Activated naive CD8-positive, alpha-beta T cell treated with anti-CD3 and anti-CD28 coated beads for 36 hours (primary cell): ENCODE measurements around the gene PABPC1L. TPM values are rescaled to one million over a fixed set of nuclear protein-coding genes. Genes with fewer than 3 reads are reported as not detected.
A peak's percentile ranks its signal among the peaks of the same experiment; 100 is the strongest.

ENCODE experiments used
- DNase-seq: peaks from one replicate; pipeline ENCODE4 v3.0.0; 2021
- H3K27ac Mint-ChIP-seq: one replicate; pipeline ENCODE4 v1.8.0; 2022; ENCODE audit warnings: mild to moderate bottlenecking, moderate library complexity, mixed read lengths
- H3K27me3 Mint-ChIP-seq: one replicate; pipeline ENCODE4 v1.8.0; 2022; ENCODE audit warnings: mild to moderate bottlenecking, mixed read lengths
- H3K36me3 Mint-ChIP-seq: one replicate; pipeline ENCODE4 v1.8.0; 2021; ENCODE audit warnings: mild to moderate bottlenecking, mixed read lengths
- H3K4me1 Mint-ChIP-seq: one replicate; pipeline ENCODE4 v1.8.0; 2021; ENCODE audit warnings: mixed read lengths
- H3K4me3 Mint-ChIP-seq: one replicate; pipeline ENCODE4 v1.8.0; 2022; ENCODE audit warnings: mild to moderate bottlenecking, moderate library complexity, mixed read lengths
- H3K9me3 Mint-ChIP-seq: one replicate; pipeline ENCODE4 v1.8.0; 2022; ENCODE audit warnings: mixed read lengths
- total RNA-seq, 2 experiments: library from RNA; stranded (reverse); gene quantifications; one replicate each; pipeline ENCODE4 v1.2.3, GENCODE V29; 2021

PABPC1L gene
- total RNA-seq, 2 experiments from 2014 or later, result 75.3 to 79.3 TPM

GRCh38 chr20:44917399-44917798 is 7.5 kb downstream of the PABPC1L start:
- Mint-ChIP-seq H3K4me3 (no peak overlapping the region), H3K27me3 (no peaks in the 10 kb centered on the region), H3K4me1 (peaks cover 11% of the 10 kb centered on the region), H3K9me3 (no peaks in the 10 kb centered on the region), H3K36me3 (peaks cover 32% of the 10 kb centered on the region), H3K27ac (no peak overlapping the region)
- DNase-seq, result no peak

- Mint-ChIP-seq H3K27ac (no peak overlapping the region), H3K4me3 (no peak overlapping the region), H3K36me3 (peaks cover 29% of the 10 kb centered on the region), H3K4me1 (peaks cover 11% of the 10 kb centered on the region), H3K27me3 (no peaks in the 10 kb centered on the region), H3K9me3 (no peaks in the 10 kb centered on the region)
- DNase-seq, result no peak
These were observed 8.5 kb downstream of the PABPC1L start for GRCh38 chr20:44918342-44918741.

DNA sequence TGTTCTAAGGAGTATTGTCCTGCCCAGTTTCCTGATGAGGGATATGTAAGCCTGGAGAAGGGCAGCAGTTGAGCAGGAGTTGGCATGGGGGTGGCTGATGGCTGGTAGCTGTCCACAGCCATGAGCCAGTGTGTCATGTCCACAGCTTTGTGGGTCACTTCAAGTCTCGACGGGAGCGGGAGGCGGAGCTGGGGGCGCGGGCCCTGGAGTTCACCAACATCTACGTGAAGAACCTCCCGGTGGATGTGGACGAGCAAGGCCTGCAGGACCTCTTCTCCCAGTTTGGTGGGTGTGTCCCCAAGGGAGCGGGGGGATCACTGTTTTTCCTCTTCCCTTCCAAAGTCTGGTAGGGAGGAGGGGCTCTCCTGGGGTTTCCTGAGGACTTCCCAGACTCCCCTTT is 8.9 kb downstream of the PABPC1L start:
- no peak for DNase-seq
- Mint-ChIP-seq H3K36me3 (peaks cover 25% of the 10 kb centered on the region), H3K9me3 (no peaks in the 10 kb centered on the region), H3K27me3 (no peaks in the 10 kb centered on the region), H3K4me1 (peaks cover 11% of the 10 kb centered on the region), H3K27ac (no peak overlapping the region), H3K4me3 (no peak overlapping the region)

GRCh38 chr20:44921447-44921846 is 11.6 kb downstream of the PABPC1L start:
- H3K36me3 Mint-ChIP-seq, result peaks cover 21% of the 10 kb centered on the region
- no peaks in the 10 kb centered on the region for H3K9me3 Mint-ChIP-seq
- no peak overlapping the region for H3K27ac Mint-ChIP-seq
- no peak for DNase-seq
- H3K4me3 Mint-ChIP-seq, result no peak overlapping the region
- H3K27me3 Mint-ChIP-seq, result no peaks in the 10 kb centered on the region
- H3K4me1 Mint-ChIP-seq, result no peaks in the 10 kb centered on the region

DNA sequence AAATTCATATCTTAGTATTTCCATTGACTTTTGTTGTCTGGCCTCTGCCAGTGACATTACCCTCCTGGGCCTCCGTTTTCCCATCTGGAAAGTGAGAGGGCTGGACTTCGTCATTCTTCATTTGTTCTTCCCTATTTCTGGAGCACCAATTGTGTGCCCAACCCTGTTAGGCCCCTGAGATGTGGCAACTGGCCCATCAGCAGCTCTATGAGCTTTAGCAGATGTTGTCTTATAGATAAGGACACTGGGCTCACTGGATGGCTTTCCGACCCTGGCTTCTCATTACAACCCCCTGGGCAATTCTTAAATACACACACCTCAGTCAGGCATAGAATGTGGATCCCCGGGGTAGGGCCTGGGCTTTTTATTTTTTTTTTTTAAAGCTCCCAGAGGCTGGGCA is 14.7 kb downstream of the PABPC1L start:
- Mint-ChIP-seq H3K27me3 (no peaks in the 10 kb centered on the region), H3K36me3 (peaks cover 11% of the 10 kb centered on the region), H3K4me1 (no peaks in the 10 kb centered on the region), H3K4me3 (no peak overlapping the region), H3K27ac (no peak overlapping the region), H3K9me3 (no peaks in the 10 kb centered on the region)
- no peak for DNase-seq

- Mint-ChIP-seq H3K4me1 (no peaks in the 10 kb centered on the region), H3K9me3 (no peaks in the 10 kb centered on the region), H3K27ac (no peak overlapping the region), H3K4me3 (no peak overlapping the region), H3K36me3 (peaks cover 11% of the 10 kb centered on the region), H3K27me3 (no peaks in the 10 kb centered on the region)
- no peak for DNase-seq
These were observed 18.7 kb downstream of the PABPC1L start for GRCh38 chr20:44928595-44928994.

DNA sequence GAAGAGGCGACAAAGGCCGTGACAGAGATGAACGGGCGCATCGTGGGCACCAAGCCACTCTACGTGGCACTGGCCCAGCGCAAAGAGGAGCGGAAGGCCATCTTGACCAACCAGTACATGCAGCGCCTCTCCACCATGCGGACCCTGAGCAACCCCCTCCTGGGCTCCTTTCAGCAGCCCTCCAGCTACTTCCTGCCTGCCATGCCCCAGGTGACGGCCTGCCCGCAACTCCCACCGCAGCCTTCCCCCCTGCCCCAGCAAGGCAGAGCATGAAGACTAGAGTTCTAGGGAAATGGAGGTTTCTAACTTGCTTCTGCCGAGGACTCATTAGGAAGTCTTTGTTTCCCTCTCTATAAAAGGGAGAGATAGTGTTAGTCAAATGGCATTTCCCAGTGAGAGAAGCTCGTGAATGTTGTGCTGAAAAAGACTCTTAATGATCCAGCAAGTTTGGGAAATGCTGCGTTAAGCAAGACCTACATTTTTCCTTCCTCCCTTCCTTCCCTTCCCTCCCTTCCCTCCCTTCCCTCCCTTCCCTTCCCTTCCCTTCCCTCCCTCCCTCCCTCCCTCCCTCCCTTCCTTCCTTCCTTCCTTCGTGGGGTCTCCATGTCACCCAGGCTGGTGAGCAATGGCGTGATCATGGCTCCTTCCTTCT is 20.8 kb downstream of the PABPC1L start:
- no peaks in the 10 kb centered on the region for H3K9me3 Mint-ChIP-seq
- H3K4me3 Mint-ChIP-seq, result no peak overlapping the region
- no peak overlapping the region for H3K27ac Mint-ChIP-seq
- peaks cover 11% of the 10 kb centered on the region for H3K36me3 Mint-ChIP-seq
- no peak for DNase-seq
- H3K27me3 Mint-ChIP-seq, result no peaks in the 10 kb centered on the region
- H3K4me1 Mint-ChIP-seq, result no peaks in the 10 kb centered on the region

DNA sequence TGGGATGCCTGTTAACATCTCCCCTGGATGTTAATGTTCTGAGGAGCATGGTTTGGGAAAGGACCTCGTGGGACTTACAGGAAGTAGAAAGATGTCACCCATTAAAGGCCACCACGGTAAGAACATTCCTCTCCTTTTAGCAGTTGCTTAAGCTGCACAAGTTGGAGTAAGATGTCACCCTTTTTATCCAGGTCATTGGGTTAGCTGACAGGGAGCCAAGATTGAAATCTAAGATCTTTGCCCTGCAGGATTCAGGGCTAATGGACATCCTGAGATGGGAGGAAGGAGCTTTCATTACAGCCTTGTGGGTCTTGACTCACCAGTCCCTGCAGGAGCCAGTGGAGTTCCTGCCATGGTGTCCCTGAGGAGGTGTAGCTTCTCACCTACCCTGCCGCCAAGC is 22.1 kb downstream of the PABPC1L start:
- Mint-ChIP-seq H3K27me3 (no peaks in the 10 kb centered on the region), H3K27ac (no peak overlapping the region), H3K4me3 (no peak overlapping the region), H3K4me1 (no peaks in the 10 kb centered on the region), H3K36me3 (peaks cover 14% of the 10 kb centered on the region), H3K9me3 (no peaks in the 10 kb centered on the region)
- no peak for DNase-seq

DNA sequence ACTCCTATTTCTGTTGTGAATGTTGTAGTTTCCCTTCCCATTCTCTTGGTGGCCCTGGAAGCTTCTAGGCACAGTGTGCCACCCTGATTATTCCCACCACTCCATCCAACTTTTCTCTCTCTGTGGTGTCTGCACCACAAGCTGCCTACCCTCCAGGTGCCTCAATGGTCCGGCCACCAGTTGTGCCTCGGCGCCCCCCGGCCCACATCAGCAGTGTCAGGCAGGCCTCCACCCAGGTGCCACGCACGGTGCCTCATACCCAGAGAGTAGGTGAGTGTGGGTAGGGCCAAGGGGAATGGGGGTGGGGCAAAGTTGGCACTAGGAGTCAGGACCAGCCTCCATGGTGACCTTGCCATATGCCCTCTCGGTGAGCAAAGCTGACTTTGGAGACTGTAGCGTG is 23.1 kb downstream of the PABPC1L start:
- Mint-ChIP-seq H3K9me3 (no peaks in the 10 kb centered on the region), H3K4me3 (no peak overlapping the region), H3K27ac (no peak overlapping the region), H3K27me3 (no peaks in the 10 kb centered on the region), H3K4me1 (no peaks in the 10 kb centered on the region), H3K36me3 (peaks cover 16% of the 10 kb centered on the region)
- no peak for DNase-seq

DNA sequence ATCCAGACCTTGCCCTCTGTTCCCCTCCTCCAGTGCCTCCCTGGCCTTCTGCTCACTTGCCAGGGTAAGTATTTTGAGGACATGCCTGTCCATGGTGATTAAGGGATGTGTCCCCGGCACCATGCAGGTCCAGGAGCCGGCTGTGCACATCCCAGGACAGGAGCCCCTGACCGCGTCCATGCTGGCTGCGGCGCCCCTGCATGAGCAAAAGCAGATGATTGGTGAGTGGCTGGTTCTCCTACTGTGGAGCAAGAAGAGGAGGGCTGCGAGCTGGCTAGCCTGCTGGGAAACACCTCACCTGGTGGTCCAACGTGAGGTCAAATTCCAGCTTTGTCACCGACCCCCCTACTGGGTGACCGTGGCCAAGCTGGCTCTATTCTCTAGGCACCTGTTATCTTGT is 26.6 kb downstream of the PABPC1L start:
- Mint-ChIP-seq H3K4me1 (no peaks in the 10 kb centered on the region), H3K36me3 (peaks cover 16% of the 10 kb centered on the region), H3K9me3 (no peaks in the 10 kb centered on the region), H3K27me3 (no peaks in the 10 kb centered on the region), H3K4me3 (no peak overlapping the region), H3K27ac (no peak overlapping the region)
- no peak for DNase-seq

DNA sequence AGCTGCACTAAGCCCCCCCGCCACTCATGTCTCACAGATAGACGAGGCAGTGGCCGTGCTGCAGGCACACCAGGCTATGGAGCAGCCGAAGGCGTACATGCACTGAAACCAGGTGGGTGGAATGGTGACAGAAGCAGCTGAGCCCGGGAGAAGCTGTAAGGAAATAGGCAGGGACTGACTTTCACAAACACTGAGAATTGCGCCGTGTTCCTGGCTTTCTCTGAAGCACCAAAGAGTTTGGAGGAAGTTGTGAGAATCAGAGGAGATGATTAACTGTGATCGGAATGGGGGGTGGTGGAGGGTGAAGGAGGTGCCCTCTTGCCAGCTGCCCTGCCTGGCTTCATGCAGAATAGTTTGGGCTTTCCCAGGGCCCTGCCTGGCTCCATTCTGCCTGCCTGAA is 28.8 kb downstream of the PABPC1L start:
- DNase-seq, result no peak
- Mint-ChIP-seq H3K4me1 (peaks cover 4% of the 10 kb centered on the region), H3K27me3 (no peaks in the 10 kb centered on the region), H3K4me3 (no peak overlapping the region), H3K36me3 (peaks cover 22% of the 10 kb centered on the region), H3K9me3 (no peaks in the 10 kb centered on the region), H3K27ac (no peak overlapping the region)

DNA sequence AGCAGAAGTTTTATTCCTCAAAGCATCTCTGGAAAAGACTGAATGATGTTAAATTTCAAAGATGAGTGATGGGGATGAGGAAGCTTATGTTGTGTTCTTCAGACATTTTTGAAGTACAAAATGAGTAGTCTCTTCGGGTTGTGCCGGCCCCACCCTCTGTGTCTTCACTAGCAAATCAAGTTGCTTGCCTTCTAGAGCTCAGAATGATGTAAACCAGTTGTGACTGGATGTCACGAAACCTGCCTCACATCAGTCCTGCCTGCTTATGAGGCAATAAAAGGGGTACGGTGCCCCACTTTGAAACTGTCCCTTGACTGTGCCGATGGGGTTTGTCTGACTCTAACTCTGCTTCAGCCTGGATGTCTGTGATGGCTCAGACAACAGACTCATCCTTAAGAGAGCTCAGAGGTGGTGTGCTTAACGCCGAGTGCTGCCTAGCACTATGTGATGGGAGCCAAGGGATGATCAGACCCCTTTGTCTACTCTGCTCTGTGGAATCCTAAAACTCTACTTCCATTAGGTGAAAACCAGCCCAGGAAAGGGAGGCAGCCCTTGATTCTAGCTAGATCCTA is 31.3 kb downstream of the PABPC1L start:
- no peaks in the 10 kb centered on the region for H3K9me3 Mint-ChIP-seq
- no peak overlapping the region for H3K4me3 Mint-ChIP-seq
- no peak for DNase-seq
- H3K27ac Mint-ChIP-seq, result peak overlapping the region; percentile 50
- peaks cover 5% of the 10 kb centered on the region for H3K4me1 Mint-ChIP-seq
- H3K27me3 Mint-ChIP-seq, result no peaks in the 10 kb centered on the region
- peaks cover 22% of the 10 kb centered on the region for H3K36me3 Mint-ChIP-seq

GRCh38 chr20:44942264-44942973 is 32.6 kb downstream of the PABPC1L start:
- no peak for DNase-seq
- peaks cover 8% of the 10 kb centered on the region for H3K4me1 Mint-ChIP-seq
- no peaks in the 10 kb centered on the region for H3K9me3 Mint-ChIP-seq
- H3K27ac Mint-ChIP-seq, result no peak overlapping the region
- H3K4me3 Mint-ChIP-seq, result no peak overlapping the region
- H3K27me3 Mint-ChIP-seq, result no peaks in the 10 kb centered on the region
- H3K36me3 Mint-ChIP-seq, result peaks cover 17% of the 10 kb centered on the region

- DNase-seq, result no peak
- Mint-ChIP-seq H3K27me3 (no peaks in the 10 kb centered on the region), H3K9me3 (no peaks in the 10 kb centered on the region), H3K27ac (no peak overlapping the region), H3K36me3 (peaks cover 21% of the 10 kb centered on the region), H3K4me1 (peaks cover 8% of the 10 kb centered on the region), H3K4me3 (no peak overlapping the region)
These were observed 34.0 kb downstream of the PABPC1L start for GRCh38 chr20:44943828-44944227.

DNA sequence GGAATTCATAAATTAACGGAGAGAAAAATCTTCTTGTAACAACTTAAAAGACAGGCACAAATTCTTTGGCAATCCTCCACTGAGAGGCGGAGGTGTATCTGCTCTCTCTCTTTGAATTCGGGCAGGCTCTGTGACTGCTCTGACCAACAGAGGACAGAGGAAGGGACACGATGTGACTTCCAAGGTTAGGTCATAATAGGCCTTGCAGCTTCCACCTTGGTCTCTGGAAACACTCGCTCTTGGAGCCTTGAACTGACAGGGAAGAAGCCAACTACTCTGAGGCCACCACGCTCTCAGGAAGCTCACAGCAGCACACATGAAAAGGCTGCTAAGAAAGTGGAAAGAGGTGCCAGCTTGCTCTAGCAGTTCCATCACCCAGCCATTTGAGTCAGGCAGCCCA is 35.4 kb downstream of the PABPC1L start:
- Mint-ChIP-seq H3K9me3 (no peaks in the 10 kb centered on the region), H3K27ac (no peak overlapping the region), H3K4me3 (no peak overlapping the region), H3K27me3 (no peaks in the 10 kb centered on the region), H3K4me1 (peaks cover 8% of the 10 kb centered on the region), H3K36me3 (peaks cover 28% of the 10 kb centered on the region)
- no peak for DNase-seq
